ENCODE measurements around the gene MCOLN3. TPM values are rescaled to one million over a fixed set of nuclear protein-coding genes. Genes with fewer than 3 reads are reported as not detected.

Gene MCOLN3
- total RNA-seq, 1 donor from 2014 or later = 0.75 TPM

- DNase-seq (ENCODE audit: low read depth) (no peak), FAIRE-seq (no peak)
- Mint-ChIP-seq H3K27me3 (ENCODE audit: low read depth, unreplicated experiment) (peaks cover 5% of the 10 kb centered on the region), H3K4me3 (ENCODE audit: unreplicated experiment) (no peak overlapping the region), H3K27ac (ENCODE audit: unreplicated experiment) (no peak overlapping the region), H3K4me1 (ENCODE audit: low read depth, unreplicated experiment) (no peaks in the 10 kb centered on the region), H3K9me3 (ENCODE audit: unreplicated experiment) (peaks cover 14% of the 10 kb centered on the region), H3K36me3 (ENCODE audit: low read depth, unreplicated experiment) (no peaks in the 10 kb centered on the region)
- Histone ChIP-seq H3K27ac (ENCODE audit: low read depth, low read length) (no peak overlapping the region), H2AFZ (ENCODE audit: low read depth, low read length) (no peak overlapping the region), H3K9me3 (ENCODE audit: insufficient read depth, low read depth, low read length) (no peaks in the 10 kb centered on the region), H3K27me3 (ENCODE audit: insufficient read depth, low read length) (no peaks in the 10 kb centered on the region), H3K4me2 (ENCODE audit: low read length) (no peak overlapping the region), H3K9ac (ENCODE audit: low read length) (no peak overlapping the region), H4K20me1 (ENCODE audit: insufficient read depth, low read length) (no peaks in the 10 kb centered on the region), H3K4me1 (ENCODE audit: insufficient read depth, low read length) (no peaks in the 10 kb centered on the region), H3K79me2 (ENCODE audit: insufficient read depth, low read length) (no peaks in the 10 kb centered on the region), H3K4me3 (ENCODE audit: insufficient read depth, low read depth, low read length) (no peak overlapping the region), H3K36me3 (ENCODE audit: insufficient read depth, low read length) (no peaks in the 10 kb centered on the region)
- TF ChIP-seq EZH2 (IDR thresholded peaks at IDR 0.05; ENCODE audit: insufficient read depth, low read length) = no peak
- TF ChIP-seq CTCF (IDR thresholded peaks at IDR 0.05; ENCODE audit: insufficient read depth, low read depth, low read length) = no peak
Observed at GRCh38 chr1:84982395-84982794, 65.9 kb downstream of the MCOLN3 start.

GRCh38 chr1:84975035-84975434 lies 73.3 kb downstream of the MCOLN3 start:
- Histone ChIP-seq H2AFZ (ENCODE audit: low read depth, low read length) (no peak overlapping the region), H3K9me3 (ENCODE audit: insufficient read depth, low read depth, low read length) (no peaks in the 10 kb centered on the region), H4K20me1 (ENCODE audit: insufficient read depth, low read length) (no peaks in the 10 kb centered on the region), H3K79me2 (ENCODE audit: insufficient read depth, low read length) (no peaks in the 10 kb centered on the region), H3K4me1 (ENCODE audit: insufficient read depth, low read length) (no peaks in the 10 kb centered on the region), H3K4me2 (ENCODE audit: low read length) (no peak overlapping the region), H3K9ac (ENCODE audit: low read length) (no peak overlapping the region), H3K27ac (ENCODE audit: low read depth, low read length) (no peak overlapping the region), H3K36me3 (ENCODE audit: insufficient read depth, low read length) (no peaks in the 10 kb centered on the region), H3K4me3 (ENCODE audit: insufficient read depth, low read depth, low read length) (no peak overlapping the region), H3K27me3 (ENCODE audit: insufficient read depth, low read length) (no peaks in the 10 kb centered on the region)
- H3K4me1 Mint-ChIP-seq (ENCODE audit: low read depth, unreplicated experiment) = no peaks in the 10 kb centered on the region
- H3K9me3 Mint-ChIP-seq (ENCODE audit: unreplicated experiment) = peaks cover 9% of the 10 kb centered on the region
- no peak for TF ChIP-seq EZH2 (IDR thresholded peaks at IDR 0.05; ENCODE audit: insufficient read depth, low read length)
- no peak for TF ChIP-seq CTCF (IDR thresholded peaks at IDR 0.05; ENCODE audit: insufficient read depth, low read depth, low read length)
- no peak for FAIRE-seq
- H3K4me3 Mint-ChIP-seq (ENCODE audit: unreplicated experiment) = no peak overlapping the region
- no peak for DNase-seq (ENCODE audit: low read depth)
- no peak overlapping the region for H3K27ac Mint-ChIP-seq (ENCODE audit: unreplicated experiment)
- H3K27me3 Mint-ChIP-seq (ENCODE audit: low read depth, unreplicated experiment) = no peaks in the 10 kb centered on the region
- H3K36me3 Mint-ChIP-seq (ENCODE audit: low read depth, unreplicated experiment) = no peaks in the 10 kb centered on the region

GRCh38 chr1:84973498-84974334 lies 74.6 kb downstream of the MCOLN3 start:
- Histone ChIP-seq H3K9me3 (ENCODE audit: insufficient read depth, low read depth, low read length) (no peaks in the 10 kb centered on the region), H3K4me2 (ENCODE audit: low read length) (no peak overlapping the region), H4K20me1 (ENCODE audit: insufficient read depth, low read length) (no peaks in the 10 kb centered on the region), H3K36me3 (ENCODE audit: insufficient read depth, low read length) (no peaks in the 10 kb centered on the region), H2AFZ (ENCODE audit: low read depth, low read length) (no peak overlapping the region), H3K27ac (ENCODE audit: low read depth, low read length) (no peak overlapping the region), H3K9ac (ENCODE audit: low read length) (no peak overlapping the region), H3K79me2 (ENCODE audit: insufficient read depth, low read length) (no peaks in the 10 kb centered on the region), H3K4me3 (ENCODE audit: insufficient read depth, low read depth, low read length) (no peak overlapping the region), H3K4me1 (ENCODE audit: insufficient read depth, low read length) (no peaks in the 10 kb centered on the region), H3K27me3 (ENCODE audit: insufficient read depth, low read length) (no peaks in the 10 kb centered on the region)
- no peaks in the 10 kb centered on the region for H3K36me3 Mint-ChIP-seq (ENCODE audit: low read depth, unreplicated experiment)
- peaks cover 4% of the 10 kb centered on the region for H3K9me3 Mint-ChIP-seq (ENCODE audit: unreplicated experiment)
- H3K4me1 Mint-ChIP-seq (ENCODE audit: low read depth, unreplicated experiment) = no peaks in the 10 kb centered on the region
- TF ChIP-seq CTCF (IDR thresholded peaks at IDR 0.05; ENCODE audit: insufficient read depth, low read depth, low read length) (no peak), EZH2 (IDR thresholded peaks at IDR 0.05; ENCODE audit: insufficient read depth, low read length) (no peak)
- H3K27ac Mint-ChIP-seq (ENCODE audit: unreplicated experiment) = no peak overlapping the region
- no peak overlapping the region for H3K4me3 Mint-ChIP-seq (ENCODE audit: unreplicated experiment)
- FAIRE-seq (no peak), DNase-seq (ENCODE audit: low read depth) (no peak)
- H3K27me3 Mint-ChIP-seq (ENCODE audit: low read depth, unreplicated experiment) = peaks cover 1% of the 10 kb centered on the region

All from astrocyte (in vitro differentiated cells and primary cell).